HEK293 (cell line): ENCODE data around the gene CD74.

Experiments used
- HOXC10 ChIP-seq: sonication (generic); formaldehyde crosslinking; IDR thresholded peaks from 2 replicates; pipeline ENCODE4 v1.8.1; 2023; ENCODE audit warnings: mild to moderate bottlenecking, missing genetic modification reagents
- SP7 ChIP-seq: fragments of 450-650 bp; formaldehyde crosslinking; IDR thresholded peaks from 2 replicates; pipeline ENCODE4 v1.5.1; 2016; ENCODE audit warnings: missing biosample characterization, missing genetic modification characterization
- ZSCAN23 ChIP-seq: fragments of 450-650 bp; formaldehyde crosslinking; IDR thresholded peaks from 2 replicates; pipeline ENCODE4 v1.5.1; 2016; ENCODE audit warnings: missing biosample characterization, missing genetic modification characterization

DNA sequence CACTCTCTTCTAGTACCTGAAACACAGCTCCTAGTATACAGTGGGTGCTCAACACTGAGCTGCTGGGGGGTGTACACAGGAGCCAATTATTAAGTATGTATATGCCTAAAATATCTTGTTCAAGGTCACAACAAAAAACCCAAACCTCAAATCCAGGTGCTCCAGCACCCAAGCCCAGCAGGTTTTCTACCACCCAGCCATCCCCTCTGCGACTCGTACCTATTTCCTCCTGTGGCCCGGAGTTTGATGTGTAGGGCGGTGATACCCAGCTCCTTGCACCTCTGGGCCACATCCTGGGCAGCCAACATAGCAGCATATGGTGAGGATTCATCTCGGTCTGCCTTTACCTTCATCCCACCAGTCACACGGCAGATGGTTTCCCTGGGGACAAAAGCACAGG is 33.9 kb upstream of the CD74 start:
- no peak for TF ChIP-seq ZSCAN23
- no peak for TF ChIP-seq HOXC10 (CRISPR knock-in tag)
- no peak for TF ChIP-seq SP7 (tag by site-specific recombination)
